Bronchial epithelial cell (primary cell): ENCODE results near the gene FOXP4. TPM values are rescaled to one million over a fixed set of nuclear protein-coding genes. Genes with fewer than 3 reads are reported as not detected.

Experiments
- DNase-seq: peaks from one replicate; pipeline ENCODE4 v3.0.0-alpha.2; 2010; ENCODE audit warnings: low read depth
- FAIRE-seq: peaks from 2 replicates; lab custom pipeline; 2011; peaks lifted over from hg19 to GRCh38; lab: Jason Lieb, UNC
- H3K27me3 ChIP-seq: 2 replicates; pipeline ENCODE4 v1.5.1; 2011; ENCODE audit warnings: low read length; ENCODE audit not compliant: control insufficient read depth, insufficient read depth
- H3K36me3 ChIP-seq: 2 replicates; pipeline ENCODE4 v1.5.1; 2011; ENCODE audit warnings: low read length; ENCODE audit not compliant: control insufficient read depth, insufficient read depth
- H3K4me3 ChIP-seq: 2 replicates; pipeline ENCODE4 v1.5.1; 2011; ENCODE audit warnings: mild to moderate bottlenecking, low read depth, low read length, control low read depth
- total RNA-seq: library from RNA; depleted of rRNA; stranded (reverse); fragments of >200 nt; gene quantifications from 2 replicates; pipeline ENCODE4 v1.2.1, GENCODE V29; 2014
- TF ChIP-seq, protein P1 (sequence below): IDR thresholded peaks from 2 replicates; pipeline ENCODE4 v1.5.1; 2011; ENCODE audit warnings: mild to moderate bottlenecking, moderate library complexity, low read length, control low read depth, inconsistent platforms; ENCODE audit not compliant: insufficient read depth, severe bottlenecking

The FOXP4 gene
- total RNA-seq, 1 donor from 2014 or later = 2.1 TPM

GRCh38 chr6:41524634-41525011 lies 21.6 kb upstream of the FOXP4 start:
- peaks cover 5% of the 10 kb centered on the region for H3K27me3 ChIP-seq
- H3K4me3 ChIP-seq = no peak overlapping the region
- no peaks in the 10 kb centered on the region for H3K36me3 ChIP-seq
- TF ChIP-seq, protein P1, sequence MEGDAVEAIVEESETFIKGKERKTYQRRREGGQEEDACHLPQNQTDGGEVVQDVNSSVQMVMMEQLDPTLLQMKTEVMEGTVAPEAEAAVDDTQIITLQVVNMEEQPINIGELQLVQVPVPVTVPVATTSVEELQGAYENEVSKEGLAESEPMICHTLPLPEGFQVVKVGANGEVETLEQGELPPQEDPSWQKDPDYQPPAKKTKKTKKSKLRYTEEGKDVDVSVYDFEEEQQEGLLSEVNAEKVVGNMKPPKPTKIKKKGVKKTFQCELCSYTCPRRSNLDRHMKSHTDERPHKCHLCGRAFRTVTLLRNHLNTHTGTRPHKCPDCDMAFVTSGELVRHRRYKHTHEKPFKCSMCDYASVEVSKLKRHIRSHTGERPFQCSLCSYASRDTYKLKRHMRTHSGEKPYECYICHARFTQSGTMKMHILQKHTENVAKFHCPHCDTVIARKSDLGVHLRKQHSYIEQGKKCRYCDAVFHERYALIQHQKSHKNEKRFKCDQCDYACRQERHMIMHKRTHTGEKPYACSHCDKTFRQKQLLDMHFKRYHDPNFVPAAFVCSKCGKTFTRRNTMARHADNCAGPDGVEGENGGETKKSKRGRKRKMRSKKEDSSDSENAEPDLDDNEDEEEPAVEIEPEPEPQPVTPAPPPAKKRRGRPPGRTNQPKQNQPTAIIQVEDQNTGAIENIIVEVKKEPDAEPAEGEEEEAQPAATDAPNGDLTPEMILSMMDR = no peak
- DNase-seq = no peak
- no peak for FAIRE-seq

GRCh38 chr6:41527721-41528408 lies 18.3 kb upstream of the FOXP4 start:
- TF ChIP-seq, protein P1 = no peak
- no peaks in the 10 kb centered on the region for H3K36me3 ChIP-seq
- no peak overlapping the region for H3K4me3 ChIP-seq
- H3K27me3 ChIP-seq = peaks cover 3% of the 10 kb centered on the region
- DNase-seq (no peak), FAIRE-seq (no peak)

DNA sequence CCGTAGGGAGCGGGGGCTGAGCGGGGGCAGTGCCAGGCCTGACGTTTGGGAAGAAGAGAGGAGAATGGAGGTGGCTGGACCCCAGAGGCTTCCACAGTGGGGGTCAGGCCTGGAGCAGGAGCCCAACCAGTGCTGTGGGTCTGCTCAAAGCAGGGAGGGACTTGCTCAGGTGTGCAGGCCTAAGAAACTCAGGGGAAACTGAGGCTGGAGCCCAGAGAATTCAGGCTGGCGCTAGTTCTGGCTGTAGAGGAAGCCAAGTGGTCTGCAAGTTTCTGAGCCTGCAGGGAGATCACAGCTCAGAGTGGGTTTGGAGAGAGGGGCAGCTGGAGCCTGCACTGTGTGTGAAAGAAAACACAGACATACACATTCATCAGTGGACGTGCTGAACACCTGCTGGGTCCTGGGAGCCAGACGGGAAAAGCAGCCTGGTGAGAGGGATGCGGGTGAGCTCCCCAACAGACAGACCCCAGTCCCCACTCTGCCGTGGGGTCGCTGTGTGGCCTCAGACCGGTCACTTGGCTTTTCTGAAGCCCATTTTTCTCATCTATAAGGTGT lies 17.7 kb upstream of the FOXP4 start:
- Histone ChIP-seq H3K27me3 (peaks cover 2% of the 10 kb centered on the region), H3K36me3 (no peaks in the 10 kb centered on the region), H3K4me3 (no peak overlapping the region)
- no peak for FAIRE-seq
- DNase-seq = no peak
- TF ChIP-seq, protein P1 = no peak

DNA sequence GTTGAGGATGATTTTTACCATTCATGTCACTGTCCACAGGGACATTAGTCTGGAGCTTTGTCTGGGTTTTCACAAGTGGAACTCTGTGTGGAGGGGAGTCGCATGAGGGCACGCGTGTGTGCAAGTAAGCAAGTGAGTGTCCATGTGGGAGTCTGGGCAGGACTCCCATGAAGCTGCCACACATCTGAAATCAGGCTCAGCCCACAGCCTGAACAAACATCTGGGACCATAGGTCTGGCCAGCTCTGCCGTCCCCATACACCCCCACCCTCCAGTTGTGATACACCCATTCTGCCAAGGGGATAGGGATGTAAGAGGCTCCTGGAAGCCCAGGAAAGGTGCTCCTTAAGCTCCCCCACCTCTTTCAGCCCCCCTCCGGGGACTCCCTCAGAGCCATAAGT lies 17.1 kb upstream of the FOXP4 start:
- DNase-seq (no peak), FAIRE-seq (no peak)
- TF ChIP-seq, protein P1 = no peak
- H3K27me3 ChIP-seq = peaks cover 2% of the 10 kb centered on the region
- H3K36me3 ChIP-seq = no peaks in the 10 kb centered on the region
- H3K4me3 ChIP-seq = no peak overlapping the region

- TF ChIP-seq, protein P1 = no peak
- Histone ChIP-seq H3K36me3 (no peaks in the 10 kb centered on the region), H3K4me3 (no peak overlapping the region), H3K27me3 (peaks cover 2% of the 10 kb centered on the region)
- FAIRE-seq = no peak
- DNase-seq = no peak
Observed at GRCh38 chr6:41529970-41530369, 16.2 kb upstream of the FOXP4 start.
